Measurements from ENCODE around the gene WDR44.
"Not testable (repeated sequence)": the region's sequence is repeated elsewhere in the genome, so short reads cannot be mapped to it uniquely, and the experiment has no call there.

The WDR44 gene, protein sequence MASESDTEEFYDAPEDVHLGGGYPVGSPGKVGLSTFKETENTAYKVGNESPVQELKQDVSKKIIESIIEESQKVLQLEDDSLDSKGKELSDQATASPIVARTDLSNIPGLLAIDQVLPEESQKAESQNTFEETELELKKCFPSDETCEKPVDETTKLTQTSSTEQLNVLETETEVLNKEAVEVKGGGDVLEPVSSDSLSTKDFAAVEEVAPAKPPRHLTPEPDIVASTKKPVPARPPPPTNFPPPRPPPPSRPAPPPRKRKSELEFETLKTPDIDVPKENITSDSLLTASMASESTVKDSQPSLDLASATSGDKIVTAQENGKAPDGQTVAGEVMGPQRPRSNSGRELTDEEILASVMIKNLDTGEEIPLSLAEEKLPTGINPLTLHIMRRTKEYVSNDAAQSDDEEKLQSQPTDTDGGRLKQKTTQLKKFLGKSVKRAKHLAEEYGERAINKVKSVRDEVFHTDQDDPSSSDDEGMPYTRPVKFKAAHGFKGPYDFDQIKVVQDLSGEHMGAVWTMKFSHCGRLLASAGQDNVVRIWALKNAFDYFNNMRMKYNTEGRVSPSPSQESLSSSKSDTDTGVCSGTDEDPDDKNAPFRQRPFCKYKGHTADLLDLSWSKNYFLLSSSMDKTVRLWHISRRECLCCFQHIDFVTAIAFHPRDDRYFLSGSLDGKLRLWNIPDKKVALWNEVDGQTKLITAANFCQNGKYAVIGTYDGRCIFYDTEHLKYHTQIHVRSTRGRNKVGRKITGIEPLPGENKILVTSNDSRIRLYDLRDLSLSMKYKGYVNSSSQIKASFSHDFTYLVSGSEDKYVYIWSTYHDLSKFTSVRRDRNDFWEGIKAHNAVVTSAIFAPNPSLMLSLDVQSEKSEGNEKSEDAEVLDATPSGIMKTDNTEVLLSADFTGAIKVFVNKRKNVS

DNA sequence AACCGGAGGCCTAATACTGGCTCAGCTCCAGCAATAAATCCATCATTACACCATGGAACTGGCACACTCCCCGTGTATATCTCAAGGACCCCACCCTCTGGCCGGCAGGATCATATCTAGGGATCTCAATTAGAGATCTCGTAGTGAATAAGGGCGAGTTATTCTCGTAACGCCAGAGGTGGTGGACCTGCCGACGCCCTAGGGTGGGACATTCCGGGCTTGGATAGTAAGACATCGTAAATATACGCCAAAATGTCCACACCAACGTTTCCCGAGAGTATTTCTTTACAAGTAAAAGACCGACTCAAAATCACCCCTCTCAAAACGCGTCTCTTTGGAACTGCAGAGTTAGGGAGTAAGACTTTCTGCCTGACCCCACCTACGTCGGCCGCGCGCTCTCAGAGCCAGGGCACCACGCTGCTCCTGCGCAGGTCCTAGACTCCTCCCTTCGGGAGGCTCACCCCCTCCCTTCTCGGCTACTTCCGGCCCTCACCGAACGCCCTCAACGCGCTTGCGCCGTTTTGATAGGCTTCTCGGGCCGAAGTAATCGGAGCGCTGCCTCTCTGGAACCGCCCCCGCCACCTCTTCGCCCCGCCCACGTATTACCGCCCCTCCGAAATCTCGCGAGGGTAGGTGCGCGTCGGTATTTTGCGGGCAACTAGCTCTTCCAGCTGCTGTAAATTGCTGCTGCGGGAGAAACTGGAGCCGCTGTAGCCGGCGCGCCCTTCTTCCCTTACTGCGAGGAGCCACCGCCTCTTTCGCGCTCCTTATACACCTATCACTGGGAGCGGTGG lies at the start of gene WDR44:
Gene WDR44 (plus strand): TSS at position 643 of the 794 bp plus-strand sequence. CDS start 398 bp downstream, outside the sequence.
- DNase-seq: peak; percentile 94

DNA sequence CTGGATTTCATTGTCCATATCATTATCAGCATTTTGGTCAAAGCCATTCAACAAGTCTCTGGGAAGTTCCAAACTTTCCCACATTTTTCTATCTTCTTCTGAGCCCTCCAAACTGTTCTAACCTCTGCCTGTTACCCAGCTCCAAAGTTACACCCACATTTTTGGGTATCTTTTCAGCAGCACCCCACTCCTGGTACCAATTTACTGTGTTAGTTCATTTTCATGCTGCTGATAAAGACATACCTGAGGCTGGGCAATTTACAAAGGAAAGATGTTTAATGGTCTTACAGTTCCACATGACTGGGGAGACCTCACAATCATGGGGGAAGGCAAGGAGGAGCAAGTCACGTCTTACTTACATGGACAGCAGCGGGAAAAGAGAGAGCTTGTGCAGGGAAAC lies 40.1 kb upstream of the WDR44 start:
- not testable (repeated sequence) for DNase-seq

DNA sequence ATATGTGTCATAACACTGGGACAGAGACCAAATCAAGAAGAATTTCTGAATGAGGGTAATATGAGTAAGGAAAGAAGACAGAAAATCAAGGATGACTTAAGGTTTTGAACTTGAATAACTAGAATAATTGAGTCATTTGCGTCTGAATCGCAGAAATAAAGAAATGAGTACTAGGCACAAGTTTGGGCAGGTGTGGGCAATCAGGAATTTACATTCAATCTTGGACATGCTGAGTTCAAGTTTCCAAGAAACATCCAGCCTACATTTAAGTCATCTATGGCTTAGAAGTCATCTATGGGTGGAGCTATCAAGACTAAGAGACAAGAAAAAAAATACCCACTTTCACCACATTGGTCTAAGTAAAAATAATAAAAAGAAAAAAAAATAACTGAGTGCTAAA lies 30.4 kb upstream of the WDR44 start:
- DNase-seq: no peak

- DNase-seq: no peak
These were observed 21.3 kb upstream of the WDR44 start for GRCh38 chrX:118324588-118324987.

DNA sequence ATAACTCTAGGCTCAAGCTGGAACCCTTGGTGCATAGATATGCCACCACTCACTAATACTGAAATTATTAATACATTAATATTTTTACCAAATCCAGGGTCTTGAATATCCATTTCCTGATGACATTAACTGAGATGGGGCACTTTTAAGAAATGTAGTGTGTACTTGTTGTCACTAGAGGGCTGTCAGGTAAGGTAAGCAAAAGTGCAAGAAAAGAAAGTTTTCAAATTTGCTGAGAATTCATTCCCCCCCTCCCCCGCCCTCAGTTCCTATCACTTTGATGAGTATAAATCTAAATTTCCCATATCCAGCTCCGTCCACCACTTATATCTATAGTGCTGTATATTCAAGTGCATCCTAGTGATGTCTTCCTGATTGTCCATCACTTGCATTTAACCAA lies 20.5 kb upstream of the WDR44 start:
- no peak for DNase-seq

DNA sequence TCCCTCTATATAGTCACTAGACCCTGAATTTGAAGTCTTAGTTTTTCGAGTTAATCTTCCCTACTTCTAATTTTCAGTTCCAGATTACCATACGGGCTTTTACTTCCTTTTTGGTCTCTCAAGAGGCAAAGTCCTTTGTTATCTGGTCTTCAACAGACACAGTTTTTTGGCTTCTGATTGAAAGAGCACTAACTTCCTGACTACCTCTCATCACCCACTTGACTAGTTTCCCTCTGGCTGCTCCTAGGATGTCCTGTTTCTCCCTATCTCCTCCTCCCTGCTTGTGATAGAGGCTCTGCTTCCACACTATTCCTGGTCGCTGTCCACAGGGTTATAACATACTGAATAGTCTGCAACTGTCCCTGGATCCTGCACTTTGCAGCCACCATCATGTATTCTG lies 16.7 kb upstream of the WDR44 start:
- no peak for DNase-seq

GRCh38 chrX:118337687-118338086 lies 8.2 kb upstream of the WDR44 start:
- DNase-seq: no peak

GRCh38 chrX:118338930-118339329 lies 7.0 kb upstream of the WDR44 start:
- no peak for DNase-seq

DNA sequence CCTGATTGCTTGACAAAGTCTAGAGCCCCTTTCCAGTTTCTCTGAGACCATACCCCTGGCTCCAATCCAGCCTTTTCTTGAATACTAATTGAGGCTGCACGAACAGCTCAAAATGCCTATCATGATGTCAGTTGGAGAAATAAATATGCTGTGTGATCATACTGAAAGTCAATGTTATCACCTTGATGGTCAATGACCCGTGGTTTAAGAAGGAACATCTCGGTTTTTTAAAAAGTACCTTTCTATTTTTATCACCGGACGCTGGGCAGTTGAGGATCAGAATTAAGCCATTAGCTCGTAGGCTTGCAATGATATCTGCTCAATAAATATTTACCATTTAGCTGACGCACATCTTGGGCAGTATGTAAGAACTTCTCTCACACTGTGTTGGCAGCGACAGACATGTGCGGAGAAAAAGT lies 852 bp upstream of the WDR44 start:
- no peak for DNase-seq

GRCh38 chrX:118346258-118347094 lies 570 bp downstream of the WDR44 start:
- peak; percentile 66 to 68 for DNase-seq

DNA sequence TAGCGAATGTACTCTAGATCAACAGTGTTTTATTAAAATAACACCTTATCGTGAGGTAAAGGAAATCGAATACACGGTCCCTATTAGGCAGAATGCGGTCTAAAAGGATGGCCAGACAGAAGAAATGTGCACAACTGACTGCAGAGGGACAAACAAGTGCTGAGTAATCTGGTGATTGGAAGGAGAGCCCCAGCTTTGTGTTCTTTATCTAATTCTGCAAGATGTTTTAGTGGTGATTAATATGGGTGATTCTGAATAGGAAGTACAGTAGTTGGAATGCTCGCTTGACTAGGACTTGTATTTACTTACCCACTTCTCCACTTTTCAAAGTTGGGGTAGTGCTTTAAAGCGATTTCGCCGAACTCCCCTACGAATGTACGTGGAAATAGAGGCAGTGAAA lies 1.2 kb downstream of the WDR44 start:
- no peak for DNase-seq

- no peak for DNase-seq
These were observed 1.8 kb downstream of the WDR44 start for GRCh38 chrX:118347736-118348135.

DNA sequence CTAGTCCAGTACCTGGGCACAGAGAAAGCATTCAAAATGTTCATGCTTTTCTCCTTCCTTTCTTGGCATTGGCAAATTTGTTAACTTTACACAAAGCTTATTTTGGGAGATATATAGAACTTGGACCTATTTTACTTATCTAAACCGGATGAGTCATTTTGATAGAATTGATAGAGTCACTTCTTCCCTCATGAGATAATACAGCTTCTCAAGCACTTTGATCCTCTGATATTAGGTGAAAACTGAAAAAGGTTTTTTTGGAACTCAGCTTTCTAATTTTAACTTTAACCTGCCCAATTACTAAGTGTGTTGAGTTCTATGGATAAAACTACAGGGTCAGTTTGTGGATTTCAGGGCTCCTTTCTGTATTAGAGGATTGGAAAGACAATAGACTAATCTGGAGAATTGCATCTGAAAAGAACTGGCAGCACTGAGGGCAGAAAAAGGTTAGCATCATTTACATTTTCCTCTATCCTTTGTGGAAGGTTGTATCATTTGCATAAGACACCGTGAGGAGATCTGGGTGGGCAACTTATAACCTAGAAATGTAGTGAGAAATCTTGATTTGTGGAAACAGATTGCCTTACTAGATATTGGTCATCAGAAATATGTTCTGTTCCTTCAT lies 2.4 kb downstream of the WDR44 start:
- DNase-seq: no peak

DNA sequence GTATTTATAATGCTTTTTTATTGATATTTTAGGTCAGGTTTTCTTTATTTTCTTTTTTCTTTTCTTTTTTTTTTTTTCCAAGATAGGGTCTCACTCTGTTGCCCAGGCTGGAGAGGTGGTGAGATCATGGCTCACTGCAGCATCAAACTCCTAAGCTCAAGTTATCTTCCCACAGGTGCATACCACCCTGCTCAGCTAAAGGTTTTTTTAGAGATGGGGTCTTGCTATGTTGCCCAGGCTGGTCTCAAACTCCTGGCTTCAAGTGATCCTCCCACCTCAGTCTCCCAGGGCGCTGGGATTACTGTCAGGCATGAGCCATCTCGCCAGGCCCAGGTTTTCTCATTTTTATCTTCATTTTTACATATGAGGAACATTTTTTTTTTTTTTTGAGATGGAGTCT lies 3.3 kb downstream of the WDR44 start:
- no peak for DNase-seq

DNA sequence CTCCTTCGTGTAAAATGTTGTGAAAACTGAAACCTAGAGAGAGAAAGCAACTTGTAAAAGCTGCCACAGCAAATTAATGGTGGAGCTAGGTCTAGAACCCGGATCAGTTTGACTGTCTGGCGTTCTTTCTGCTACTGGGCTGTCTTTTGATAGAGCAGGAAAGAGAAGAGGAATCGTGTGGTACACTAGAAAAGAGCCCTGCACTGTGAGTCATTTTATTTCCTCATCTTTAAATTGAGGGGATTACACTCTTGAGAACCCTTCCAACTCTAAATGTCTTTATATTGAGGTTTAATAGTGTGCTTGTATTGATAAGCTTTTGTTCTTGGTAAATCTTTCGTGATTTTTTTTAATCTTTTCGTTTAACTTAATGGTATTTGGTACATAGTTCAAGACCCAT lies 4.3 kb downstream of the WDR44 start:
- DNase-seq: no peak

- DNase-seq: no peak
These were observed 4.8 kb downstream of the WDR44 start for GRCh38 chrX:118350706-118351105.

DNA sequence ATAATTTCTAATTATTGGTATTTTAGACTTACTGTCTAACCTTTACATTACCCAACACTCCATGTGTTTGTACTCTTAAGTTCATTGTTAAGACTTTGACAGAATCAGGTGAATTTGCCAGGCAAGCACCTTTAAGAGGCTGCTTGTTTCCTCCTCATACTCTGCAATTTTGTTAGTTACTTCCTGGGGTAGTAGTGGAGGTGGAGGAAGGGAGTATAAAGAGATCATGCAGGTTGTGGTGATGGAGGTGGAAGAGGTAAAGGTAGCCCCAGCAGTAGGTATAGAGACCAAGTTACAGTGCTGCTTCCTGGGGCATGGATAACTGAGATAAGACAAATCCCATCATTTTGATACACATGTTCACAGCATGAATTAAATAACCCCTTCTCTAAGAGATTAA lies 6.7 kb downstream of the WDR44 start:
- no peak for DNase-seq

DNA sequence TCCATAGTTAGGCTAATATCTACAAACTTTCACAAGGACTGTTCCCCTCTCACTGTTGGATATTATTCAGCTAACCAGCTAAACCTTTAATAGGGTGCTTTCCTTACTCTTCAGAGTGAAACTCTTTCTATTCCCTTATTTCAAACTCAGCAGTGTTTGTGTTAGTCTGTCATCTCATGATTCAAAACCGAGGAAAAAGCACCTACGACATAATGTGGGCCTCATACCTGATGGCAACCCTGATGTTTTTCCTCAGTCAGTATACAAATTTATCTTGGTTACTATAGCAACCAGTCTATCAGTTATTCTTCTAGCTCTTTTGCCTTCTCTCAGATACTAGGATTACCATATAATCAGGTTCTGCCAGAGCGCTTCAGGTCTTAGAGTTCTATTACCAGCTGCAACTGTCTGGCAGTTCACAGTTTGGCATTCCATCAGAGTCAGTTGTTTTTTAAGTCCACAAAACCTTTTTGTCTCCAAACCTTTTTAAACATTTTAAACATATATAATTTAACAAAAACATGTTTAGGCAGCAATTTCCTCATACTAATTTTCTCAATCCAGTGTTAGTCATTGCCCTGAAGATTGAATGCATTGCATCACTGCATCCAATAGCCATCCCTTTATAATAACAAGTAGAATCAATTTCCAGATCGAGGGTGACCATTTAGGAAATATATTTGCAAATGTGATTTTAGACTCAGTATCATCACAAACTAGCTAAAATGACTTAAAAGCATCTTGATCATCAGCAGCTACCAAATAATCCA lies 7.4 kb downstream of the WDR44 start:
- no peak for DNase-seq

- no peak for DNase-seq
These were observed 9.5 kb downstream of the WDR44 start for GRCh38 chrX:118355225-118355920.

DNA sequence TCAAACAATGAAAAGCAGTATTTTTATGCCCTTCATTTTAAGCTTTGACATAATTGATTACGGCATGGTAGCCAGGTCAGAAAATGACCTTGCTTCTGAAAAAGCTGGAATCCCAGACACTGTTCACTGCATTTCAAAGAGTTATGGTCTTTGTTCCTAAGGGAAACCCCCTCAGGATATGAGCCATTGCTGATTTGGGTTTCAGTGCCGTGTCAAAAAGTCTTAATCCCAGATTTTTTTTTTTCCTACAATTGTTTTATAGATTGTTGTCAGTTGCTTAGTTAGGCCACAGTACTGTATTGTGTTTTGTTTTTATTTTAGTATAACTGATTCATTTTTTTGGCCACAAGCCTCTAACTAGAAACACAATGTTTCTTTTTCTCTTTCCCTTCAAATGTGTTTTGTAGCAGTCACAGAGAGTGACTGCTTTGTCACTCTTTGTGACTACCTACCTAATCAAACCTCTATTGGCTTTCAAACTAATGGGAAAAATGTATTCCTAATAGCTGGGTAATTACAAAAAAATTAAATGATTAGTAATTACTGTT lies 10.3 kb downstream of the WDR44 start:
- no peak for DNase-seq
